ENCODE data around the gene KSR2.

DNA sequence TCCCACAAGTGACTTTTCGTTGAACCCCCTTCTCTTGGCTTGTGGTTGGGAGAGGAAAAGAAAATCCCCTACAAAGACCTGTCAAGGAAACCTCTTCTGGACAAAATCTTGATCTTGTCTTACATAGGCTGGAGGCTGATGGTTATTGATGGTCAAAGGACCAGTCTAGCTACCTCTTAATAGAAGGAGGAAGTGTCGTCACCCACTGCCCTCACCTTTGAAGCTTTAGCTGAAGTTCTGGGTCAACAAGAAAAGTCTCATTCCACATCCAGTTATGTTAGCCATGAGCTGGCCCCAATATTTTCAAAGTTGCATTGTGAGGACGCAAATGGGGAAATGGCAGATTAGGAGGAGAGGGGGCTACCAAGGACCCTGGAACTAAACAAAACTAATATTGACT is 6.2 kb upstream of the KSR2 start:
- no peak for TF ChIP-seq POLR2AphosphoS5 (IDR thresholded peaks at IDR 0.05)
- TF ChIP-seq, protein P1, sequence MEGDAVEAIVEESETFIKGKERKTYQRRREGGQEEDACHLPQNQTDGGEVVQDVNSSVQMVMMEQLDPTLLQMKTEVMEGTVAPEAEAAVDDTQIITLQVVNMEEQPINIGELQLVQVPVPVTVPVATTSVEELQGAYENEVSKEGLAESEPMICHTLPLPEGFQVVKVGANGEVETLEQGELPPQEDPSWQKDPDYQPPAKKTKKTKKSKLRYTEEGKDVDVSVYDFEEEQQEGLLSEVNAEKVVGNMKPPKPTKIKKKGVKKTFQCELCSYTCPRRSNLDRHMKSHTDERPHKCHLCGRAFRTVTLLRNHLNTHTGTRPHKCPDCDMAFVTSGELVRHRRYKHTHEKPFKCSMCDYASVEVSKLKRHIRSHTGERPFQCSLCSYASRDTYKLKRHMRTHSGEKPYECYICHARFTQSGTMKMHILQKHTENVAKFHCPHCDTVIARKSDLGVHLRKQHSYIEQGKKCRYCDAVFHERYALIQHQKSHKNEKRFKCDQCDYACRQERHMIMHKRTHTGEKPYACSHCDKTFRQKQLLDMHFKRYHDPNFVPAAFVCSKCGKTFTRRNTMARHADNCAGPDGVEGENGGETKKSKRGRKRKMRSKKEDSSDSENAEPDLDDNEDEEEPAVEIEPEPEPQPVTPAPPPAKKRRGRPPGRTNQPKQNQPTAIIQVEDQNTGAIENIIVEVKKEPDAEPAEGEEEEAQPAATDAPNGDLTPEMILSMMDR (IDR thresholded peaks at IDR 0.05), result no peak
